CD14-positive monocyte (primary cell): ENCODE data around the gene GABRG3. TPM values are rescaled to one million over a fixed set of nuclear protein-coding genes. Genes with fewer than 3 reads are reported as not detected.

Source experiments
- DNase-seq, 3 donors: peaks; one replicate each; pipeline ENCODE4 v3.0.0-alpha.2; 2011 to 2022
- H2AFZ ChIP-seq: 2 replicates; pipeline ENCODE4 v1.6.0; 2012; ENCODE audit warnings: mild to moderate bottlenecking, low read depth, low read length, inconsistent platforms; ENCODE audit not compliant: insufficient read depth, poor library complexity, severe bottlenecking
- H3K27ac ChIP-seq, 2 donors: 1 replicate in 1 of 2; 2 replicates in 1 of 2; pipeline ENCODE4 v1.5.1; 2012 to 2013; ENCODE audit warnings: low read length in 2 of 2, control low read depth in 1 of 2, inconsistent platforms in 1 of 2, low read depth in 1 of 2, mild to moderate bottlenecking in 1 of 2
- H3K27me3 ChIP-seq, 2 donors: one replicate each; pipeline versions ENCODE4 v1.6.0 to v1.6.1; 2011 to 2013; ENCODE audit warnings: low read length in 2 of 2; ENCODE audit not compliant: control insufficient read depth in 2 of 2, insufficient read depth in 2 of 2
- H3K36me3 ChIP-seq, 2 donors: replicated peaks in 1 of 2; 1 replicate in 1 of 2; 2 replicates in 1 of 2; pipeline versions ENCODE4 v1.5.1 to v1.6.1; 2012 to 2013; ENCODE audit warnings: low read length in 2 of 2, control low read depth in 1 of 2, inconsistent platforms in 1 of 2, mild to moderate bottlenecking in 1 of 2; ENCODE audit not compliant: insufficient read depth in 2 of 2, control insufficient read depth in 1 of 2
- H3K4me1 ChIP-seq, 2 donors: 1 replicate in 1 of 2; 2 replicates in 1 of 2; pipeline versions ENCODE4 v1.5.1 to v1.6.1; 2012 to 2013; ENCODE audit warnings: low read length in 2 of 2, control low read depth in 1 of 2, inconsistent platforms in 1 of 2, mild to moderate bottlenecking in 1 of 2, moderate library complexity in 1 of 2; ENCODE audit not compliant: insufficient read depth in 2 of 2, control insufficient read depth in 1 of 2
- H3K4me2 ChIP-seq: replicated peaks from 2 replicates; pipeline ENCODE3; 2012; ENCODE audit warnings: low read length, moderate library complexity, mild to moderate bottlenecking; ENCODE audit not compliant: poor library complexity, severe bottlenecking; ENCODE audit errors: extremely low read depth
- H3K4me3 ChIP-seq, 3 experiments: fragments of 200-600 bp in 1 of 3; sonication (generic) in 1 of 3; replicated peaks in 1 of 3; 1 replicate in 2 of 3; 2 replicates in 1 of 3; pipeline ENCODE4 v1.5.1; 2011 to 2013; ENCODE audit warnings: low read length in 3 of 3, mild to moderate bottlenecking in 3 of 3, control low read depth in 2 of 3, low read depth in 2 of 3, inconsistent platforms in 1 of 3, moderate library complexity in 1 of 3
- H3K79me2 ChIP-seq: 2 replicates; pipeline ENCODE4 v1.6.0; 2012; ENCODE audit warnings: mild to moderate bottlenecking, control low read depth, inconsistent platforms, low read length, moderate library complexity; ENCODE audit not compliant: insufficient read depth
- H3K9ac ChIP-seq: 2 replicates; pipeline ENCODE4 v1.6.0; 2017; ENCODE audit warnings: low read length, mild to moderate bottlenecking; ENCODE audit not compliant: insufficient read depth, poor library complexity, severe bottlenecking
- H3K9me3 ChIP-seq, 2 donors: replicated peaks in 1 of 2; 1 replicate in 1 of 2; 2 replicates in 1 of 2; pipeline versions ENCODE4 v1.5.1 to v1.6.1; 2012 to 2013; ENCODE audit warnings: low read length in 2 of 2, control low read depth in 1 of 2; ENCODE audit not compliant: control insufficient read depth in 1 of 2, insufficient read depth in 1 of 2
- H4K20me1 ChIP-seq: 2 replicates; pipeline ENCODE4 v1.6.0; 2012; ENCODE audit warnings: mild to moderate bottlenecking, low read length, control low read depth, moderate library complexity; ENCODE audit not compliant: insufficient read depth
- H3K27ac Mint-ChIP-seq, 7 donors: one replicate each; pipeline ENCODE4 v1.8.0; 2020; ENCODE audit warnings: mild to moderate bottlenecking in 7 of 7, mixed read lengths in 7 of 7, moderate library complexity in 6 of 7, inconsistent platforms in 2 of 7
- H3K27me3 Mint-ChIP-seq, 3 donors: one replicate each; pipeline ENCODE4 v1.8.0; 2021 to 2022; ENCODE audit warnings: low read depth in 3 of 3, mild to moderate bottlenecking in 3 of 3, mixed read lengths in 3 of 3, moderate library complexity in 3 of 3, inconsistent platforms in 1 of 3
- H3K36me3 Mint-ChIP-seq, 2 donors: one replicate each; pipeline ENCODE4 v1.8.0; 2020; ENCODE audit warnings: mixed read lengths in 2 of 2, inconsistent platforms in 1 of 2, mild to moderate bottlenecking in 1 of 2
- H3K4me1 Mint-ChIP-seq: one replicate; pipeline ENCODE4 v1.8.0; 2020; ENCODE audit warnings: mild to moderate bottlenecking, mixed read lengths
- H3K4me3 Mint-ChIP-seq, 2 donors: one replicate each; pipeline ENCODE4 v1.8.0; 2020; ENCODE audit warnings: mild to moderate bottlenecking in 2 of 2, mixed read lengths in 2 of 2, moderate library complexity in 1 of 2
- H3K9me3 Mint-ChIP-seq, 7 donors: one replicate each; pipeline ENCODE4 v1.8.0; 2020 to 2022; ENCODE audit warnings: mixed read lengths in 7 of 7, mild to moderate bottlenecking in 6 of 7, moderate library complexity in 6 of 7, inconsistent platforms in 2 of 7
- WGBS: methylation state at CpG from one replicate; pipeline ENCODE4 v1.1.5; 2013; ENCODE audit warnings: missing lambda C conversion rate; ENCODE audit not compliant: insufficient coverage; 5-methylcytosine and 5-hydroxymethylcytosine counted together
- intact Hi-C, 2 donors: fragments of 100-400 bp; cut with micrococcal nuclease; formaldehyde crosslinking; loops; one replicate each; pipeline versions ENCODE4 v1.15.0 to v1.15.1; 2023
- polyA plus RNA-seq, 3 donors: library from polyadenylated mRNA; depleted of rRNA in 1 of 3; unstranded in 2 of 3; stranded (reverse) in 1 of 3; fragments of 300-500 nt in 2 of 3; fragments of >200 nt in 1 of 3; fragmentation: Illumina TruSeq in 2 of 3; gene quantifications; 1 replicate in 2 of 3; 2 replicates in 1 of 3; pipeline ENCODE4 v1.2.3, GENCODE V29; 2012 to 2021
- TF ChIP-seq, protein P1 (sequence below): fragments of 200-600 bp; IDR thresholded peaks from one replicate; pipeline ENCODE4 v1.8.0; 2022; ENCODE audit warnings: antibody characterized with exemption, mild to moderate bottlenecking

The GABRG3 gene
- polyA plus RNA-seq, 3 donors, result not detected

DNA sequence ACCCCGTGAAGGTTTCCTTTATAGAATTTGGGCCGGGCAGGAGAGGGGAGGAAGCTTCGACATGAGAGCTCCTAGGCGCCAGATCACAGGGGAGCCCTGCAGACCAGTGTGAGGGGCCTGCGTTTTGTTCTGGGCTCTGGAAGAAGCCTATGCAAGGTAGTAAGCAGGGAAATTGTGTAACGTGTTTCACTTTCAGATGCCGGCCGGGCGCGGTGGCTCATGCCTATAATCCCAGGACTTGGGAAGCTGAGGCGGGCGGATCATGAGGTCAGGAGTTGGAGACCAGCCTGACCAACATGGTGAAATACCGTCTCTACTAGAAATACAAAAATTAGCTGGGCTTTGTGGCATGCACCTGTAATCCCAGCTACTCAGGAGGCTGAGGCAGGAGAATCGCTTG lies 65.2 kb downstream of the GABRG3 start:
- intact Hi-C loops, result no loop called here
- H3K4me3 ChIP-seq, result no peak overlapping the region
- H3K4me2 ChIP-seq, result no peak overlapping the region
- no peak overlapping the region for H3K4me3 Mint-ChIP-seq
- H2AFZ ChIP-seq, result no peak overlapping the region
- no peaks in the 10 kb centered on the region for H4K20me1 ChIP-seq
- no peaks in the 10 kb centered on the region for H3K27me3 ChIP-seq
- H3K27ac Mint-ChIP-seq, result no peak overlapping the region
- H3K4me1 ChIP-seq, result no peaks in the 10 kb centered on the region
- 86% methylated on average over 10 of the region's 14 CpGs for WGBS
- H3K36me3 Mint-ChIP-seq, result no peaks in the 10 kb centered on the region
- H3K4me1 Mint-ChIP-seq, result no peaks in the 10 kb centered on the region
- H3K79me2 ChIP-seq, result no peaks in the 10 kb centered on the region
- no peak overlapping the region for H3K27ac ChIP-seq
- H3K9me3 Mint-ChIP-seq, result peaks cover 0 to 2% (median 0%) of the 10 kb centered on the region in 7 donors
- H3K9ac ChIP-seq, result no peak overlapping the region
- DNase-seq, result no peak
- no peaks in the 10 kb centered on the region for H3K36me3 ChIP-seq
- H3K27me3 Mint-ChIP-seq, result peaks cover 0 to 5% (median 3%) of the 10 kb centered on the region in 3 donors
- no peaks in the 10 kb centered on the region for H3K9me3 ChIP-seq
- TF ChIP-seq, protein P1, sequence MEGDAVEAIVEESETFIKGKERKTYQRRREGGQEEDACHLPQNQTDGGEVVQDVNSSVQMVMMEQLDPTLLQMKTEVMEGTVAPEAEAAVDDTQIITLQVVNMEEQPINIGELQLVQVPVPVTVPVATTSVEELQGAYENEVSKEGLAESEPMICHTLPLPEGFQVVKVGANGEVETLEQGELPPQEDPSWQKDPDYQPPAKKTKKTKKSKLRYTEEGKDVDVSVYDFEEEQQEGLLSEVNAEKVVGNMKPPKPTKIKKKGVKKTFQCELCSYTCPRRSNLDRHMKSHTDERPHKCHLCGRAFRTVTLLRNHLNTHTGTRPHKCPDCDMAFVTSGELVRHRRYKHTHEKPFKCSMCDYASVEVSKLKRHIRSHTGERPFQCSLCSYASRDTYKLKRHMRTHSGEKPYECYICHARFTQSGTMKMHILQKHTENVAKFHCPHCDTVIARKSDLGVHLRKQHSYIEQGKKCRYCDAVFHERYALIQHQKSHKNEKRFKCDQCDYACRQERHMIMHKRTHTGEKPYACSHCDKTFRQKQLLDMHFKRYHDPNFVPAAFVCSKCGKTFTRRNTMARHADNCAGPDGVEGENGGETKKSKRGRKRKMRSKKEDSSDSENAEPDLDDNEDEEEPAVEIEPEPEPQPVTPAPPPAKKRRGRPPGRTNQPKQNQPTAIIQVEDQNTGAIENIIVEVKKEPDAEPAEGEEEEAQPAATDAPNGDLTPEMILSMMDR, result no peak

DNA sequence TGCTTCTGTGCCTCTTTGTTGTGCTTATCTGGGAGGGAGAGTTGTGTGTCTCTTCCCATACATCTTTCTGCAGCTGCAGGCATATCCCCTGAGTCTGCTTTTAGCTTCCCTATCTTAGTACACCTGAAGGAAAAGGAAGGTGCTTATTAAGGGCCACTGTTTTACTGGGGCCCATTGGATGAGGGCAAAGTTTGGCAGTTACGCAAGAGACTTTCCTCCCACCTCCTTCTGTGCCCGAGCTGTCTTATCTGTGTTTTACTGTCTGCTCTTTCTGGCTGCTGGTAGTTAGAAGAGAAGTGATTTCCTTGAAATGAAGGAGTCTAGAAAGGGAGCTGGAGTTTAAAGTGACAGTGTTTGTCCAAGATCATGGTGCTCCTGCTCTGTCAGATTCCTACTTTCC lies 66.5 kb downstream of the GABRG3 start:
- Histone ChIP-seq H3K79me2 (no peaks in the 10 kb centered on the region), H3K4me2 (no peak overlapping the region), H3K9ac (no peak overlapping the region), H2AFZ (no peak overlapping the region), H3K9me3 (no peaks in the 10 kb centered on the region), H3K27me3 (no peaks in the 10 kb centered on the region), H3K36me3 (no peaks in the 10 kb centered on the region), H4K20me1 (no peaks in the 10 kb centered on the region), H3K27ac (no peak overlapping the region), H3K4me1 (no peaks in the 10 kb centered on the region), H3K4me3 (no peak overlapping the region)
- DNase-seq, result no peak
- intact Hi-C loops, result no loop called here
- H3K27ac Mint-ChIP-seq, result no peak overlapping the region
- H3K4me3 Mint-ChIP-seq, result no peak overlapping the region
- H3K36me3 Mint-ChIP-seq, result no peaks in the 10 kb centered on the region
- H3K9me3 Mint-ChIP-seq, result peaks cover 0 to 5% (median 0%) of the 10 kb centered on the region in 7 donors
- no peaks in the 10 kb centered on the region for H3K4me1 Mint-ChIP-seq
- TF ChIP-seq, protein P1, result no peak
- WGBS, result no CpG with 5 or more reads among the region's 2 CpGs
- H3K27me3 Mint-ChIP-seq, result peaks cover 1 to 7% (median 4%) of the 10 kb centered on the region in 3 donors
